HEK293 (cell line): ENCODE data around the gene WDR36.

Experiments used
- ZNF623 ChIP-seq: fragments of 450-650 bp; formaldehyde crosslinking; IDR thresholded peaks from 2 replicates; pipeline ENCODE4 v1.5.1; 2016; ENCODE audit warnings: missing biosample characterization, missing genetic modification characterization
- TF ChIP-seq, protein P1 (sequence below): fragments of 450-650 bp; formaldehyde crosslinking; IDR thresholded peaks from 2 replicates; pipeline ENCODE4 v1.5.1; 2016; ENCODE audit warnings: missing biosample characterization, missing genetic modification characterization, borderline replicate concordance
- TF ChIP-seq, protein P2 (sequence below): fragments of 450-650 bp; formaldehyde crosslinking; IDR thresholded peaks from 2 replicates; pipeline ENCODE4 v1.5.1; 2016; ENCODE audit warnings: missing biosample characterization, missing genetic modification characterization

DNA sequence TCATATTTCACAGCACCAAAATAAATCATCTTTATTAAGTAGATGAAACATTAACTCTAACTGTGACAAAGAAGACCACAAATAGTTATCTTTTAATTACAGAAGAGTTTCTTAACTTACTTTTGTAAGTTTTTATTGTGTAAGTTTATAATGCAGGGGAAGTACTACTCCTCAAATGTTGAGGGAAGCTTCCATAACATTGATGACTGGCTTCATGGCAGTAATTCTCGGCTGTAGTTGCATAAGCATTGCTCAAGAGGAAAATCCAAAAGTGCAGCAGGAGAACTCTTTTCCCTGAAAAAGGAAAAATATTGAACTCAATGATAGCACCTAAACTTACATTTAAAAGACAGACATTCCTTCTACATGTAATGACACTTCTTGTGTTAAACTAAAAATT, 16.1 kb upstream of the WDR36 start:
- TF ChIP-seq ZNF623 = no peak
- TF ChIP-seq, protein P1, sequence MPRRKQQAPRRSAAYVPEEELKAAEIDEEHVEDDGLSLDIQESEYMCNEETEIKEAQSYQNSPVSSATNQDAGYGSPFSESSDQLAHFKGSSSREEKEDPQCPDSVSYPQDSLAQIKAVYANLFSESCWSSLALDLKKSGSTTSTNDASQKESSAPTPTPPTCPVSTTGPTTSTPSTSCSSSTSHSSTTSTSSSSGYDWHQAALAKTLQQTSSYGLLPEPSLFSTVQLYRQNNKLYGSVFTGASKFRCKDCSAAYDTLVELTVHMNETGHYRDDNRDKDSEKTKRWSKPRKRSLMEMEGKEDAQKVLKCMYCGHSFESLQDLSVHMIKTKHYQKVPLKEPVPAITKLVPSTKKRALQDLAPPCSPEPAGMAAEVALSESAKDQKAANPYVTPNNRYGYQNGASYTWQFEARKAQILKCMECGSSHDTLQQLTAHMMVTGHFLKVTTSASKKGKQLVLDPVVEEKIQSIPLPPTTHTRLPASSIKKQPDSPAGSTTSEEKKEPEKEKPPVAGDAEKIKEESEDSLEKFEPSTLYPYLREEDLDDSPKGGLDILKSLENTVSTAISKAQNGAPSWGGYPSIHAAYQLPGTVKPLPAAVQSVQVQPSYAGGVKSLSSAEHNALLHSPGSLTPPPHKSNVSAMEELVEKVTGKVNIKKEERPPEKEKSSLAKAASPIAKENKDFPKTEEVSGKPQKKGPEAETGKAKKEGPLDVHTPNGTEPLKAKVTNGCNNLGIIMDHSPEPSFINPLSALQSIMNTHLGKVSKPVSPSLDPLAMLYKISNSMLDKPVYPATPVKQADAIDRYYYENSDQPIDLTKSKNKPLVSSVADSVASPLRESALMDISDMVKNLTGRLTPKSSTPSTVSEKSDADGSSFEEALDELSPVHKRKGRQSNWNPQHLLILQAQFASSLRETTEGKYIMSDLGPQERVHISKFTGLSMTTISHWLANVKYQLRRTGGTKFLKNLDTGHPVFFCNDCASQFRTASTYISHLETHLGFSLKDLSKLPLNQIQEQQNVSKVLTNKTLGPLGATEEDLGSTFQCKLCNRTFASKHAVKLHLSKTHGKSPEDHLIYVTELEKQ (tag by site-specific recombination) = no peak
- TF ChIP-seq, protein P2, sequence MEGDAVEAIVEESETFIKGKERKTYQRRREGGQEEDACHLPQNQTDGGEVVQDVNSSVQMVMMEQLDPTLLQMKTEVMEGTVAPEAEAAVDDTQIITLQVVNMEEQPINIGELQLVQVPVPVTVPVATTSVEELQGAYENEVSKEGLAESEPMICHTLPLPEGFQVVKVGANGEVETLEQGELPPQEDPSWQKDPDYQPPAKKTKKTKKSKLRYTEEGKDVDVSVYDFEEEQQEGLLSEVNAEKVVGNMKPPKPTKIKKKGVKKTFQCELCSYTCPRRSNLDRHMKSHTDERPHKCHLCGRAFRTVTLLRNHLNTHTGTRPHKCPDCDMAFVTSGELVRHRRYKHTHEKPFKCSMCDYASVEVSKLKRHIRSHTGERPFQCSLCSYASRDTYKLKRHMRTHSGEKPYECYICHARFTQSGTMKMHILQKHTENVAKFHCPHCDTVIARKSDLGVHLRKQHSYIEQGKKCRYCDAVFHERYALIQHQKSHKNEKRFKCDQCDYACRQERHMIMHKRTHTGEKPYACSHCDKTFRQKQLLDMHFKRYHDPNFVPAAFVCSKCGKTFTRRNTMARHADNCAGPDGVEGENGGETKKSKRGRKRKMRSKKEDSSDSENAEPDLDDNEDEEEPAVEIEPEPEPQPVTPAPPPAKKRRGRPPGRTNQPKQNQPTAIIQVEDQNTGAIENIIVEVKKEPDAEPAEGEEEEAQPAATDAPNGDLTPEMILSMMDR = no peak
